Thyroid gland (tissue), 4 donors: Measurements from ENCODE around the gene ASTL.

Experiments
- CTCF ChIP-seq, 6 experiments: fragments of 200-600 bp in 3 of 6; fragments of 450-650 bp in 3 of 6; sonication (generic) in 3 of 6; IDR thresholded peaks; one replicate each; pipeline ENCODE4 v1.5.1; 2016 to 2019; ENCODE audit warnings: antibody characterized with exemption in 6 of 6, mild to moderate bottlenecking in 2 of 6, inconsistent platforms in 1 of 6, moderate library complexity in 1 of 6
- POLR2A ChIP-seq, 2 donors: fragments of 450-650 bp; IDR thresholded peaks; one replicate each; pipeline ENCODE4 v1.6.1; 2017; ENCODE audit warnings: antibody characterized with exemption in 2 of 2, mild to moderate bottlenecking in 2 of 2, moderate library complexity in 1 of 2

- TF ChIP-seq POLR2A (IDR thresholded peaks at IDR 0.05) (no peak), CTCF (IDR thresholded peaks at IDR 0.05) (no peak)
These were observed 48.7 kb downstream of the ASTL start for GRCh38 chr2:96089356-96090195.
